WI38 (cell line): Measurements from ENCODE around the gene PTH2.
A peak's percentile ranks its signal among the peaks of the same experiment; 100 is the strongest.

Experiments
- H3K4me3 ChIP-seq: 2 replicates; pipeline ENCODE4 v1.5.1; 2011; ENCODE audit warnings: low read depth, mild to moderate bottlenecking, control low read depth, low read length
- TF ChIP-seq, protein P1 (sequence below): IDR thresholded peaks from 2 replicates; pipeline ENCODE4 v1.5.1; 2012; ENCODE audit warnings: low read depth, mild to moderate bottlenecking, control low read depth, low read length

PTH2 gene

DNA sequence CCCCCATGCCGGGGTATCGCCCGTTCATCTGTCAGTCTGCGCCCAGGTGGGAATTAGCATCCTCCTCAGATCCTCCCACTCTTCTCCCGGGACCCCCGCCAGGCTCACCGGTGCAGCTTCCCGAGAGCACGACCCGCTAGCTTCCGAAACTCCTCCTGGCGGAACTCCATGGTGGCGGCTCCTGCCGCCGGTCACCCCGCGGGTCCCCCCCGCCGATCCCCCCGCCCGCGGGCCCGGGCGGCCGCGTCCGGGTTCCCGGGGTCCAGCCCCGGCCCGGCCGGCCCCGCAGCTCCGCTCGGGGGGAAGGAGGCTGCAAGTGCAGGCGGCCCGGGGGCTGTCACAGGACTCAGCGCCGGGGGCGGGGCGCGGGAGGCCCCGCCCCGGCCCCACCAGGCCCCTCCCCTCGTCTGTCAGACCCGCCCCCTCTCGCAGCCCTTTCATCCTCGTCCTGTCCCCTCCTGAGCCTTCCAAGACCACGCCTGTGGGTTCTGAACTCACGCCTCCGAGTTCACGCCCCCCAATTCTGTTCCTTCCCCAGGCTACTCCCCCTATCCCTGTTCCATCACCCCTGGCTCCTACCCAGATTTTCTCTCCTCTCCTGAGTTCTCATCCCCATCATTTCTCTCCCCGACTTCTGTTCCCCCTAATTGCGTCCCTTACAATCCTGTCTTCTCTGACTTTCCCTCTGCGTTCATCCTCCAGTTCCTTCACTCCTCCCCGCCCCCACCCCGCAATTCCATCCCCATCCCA lies 18.1 kb upstream of the PTH2 start, which contains the start of gene SLC17A7:
Gene SLC17A7, minus strand, starts transcription at position 318 of the 750 bp plus-strand sequence. Its CDS starts 148 bp downstream, at position 170.
- H3K4me3 ChIP-seq = peak within 1 kb of the TSS; percentile 27; the same call in 1 of the 2 replicates
- TF ChIP-seq, protein P1, sequence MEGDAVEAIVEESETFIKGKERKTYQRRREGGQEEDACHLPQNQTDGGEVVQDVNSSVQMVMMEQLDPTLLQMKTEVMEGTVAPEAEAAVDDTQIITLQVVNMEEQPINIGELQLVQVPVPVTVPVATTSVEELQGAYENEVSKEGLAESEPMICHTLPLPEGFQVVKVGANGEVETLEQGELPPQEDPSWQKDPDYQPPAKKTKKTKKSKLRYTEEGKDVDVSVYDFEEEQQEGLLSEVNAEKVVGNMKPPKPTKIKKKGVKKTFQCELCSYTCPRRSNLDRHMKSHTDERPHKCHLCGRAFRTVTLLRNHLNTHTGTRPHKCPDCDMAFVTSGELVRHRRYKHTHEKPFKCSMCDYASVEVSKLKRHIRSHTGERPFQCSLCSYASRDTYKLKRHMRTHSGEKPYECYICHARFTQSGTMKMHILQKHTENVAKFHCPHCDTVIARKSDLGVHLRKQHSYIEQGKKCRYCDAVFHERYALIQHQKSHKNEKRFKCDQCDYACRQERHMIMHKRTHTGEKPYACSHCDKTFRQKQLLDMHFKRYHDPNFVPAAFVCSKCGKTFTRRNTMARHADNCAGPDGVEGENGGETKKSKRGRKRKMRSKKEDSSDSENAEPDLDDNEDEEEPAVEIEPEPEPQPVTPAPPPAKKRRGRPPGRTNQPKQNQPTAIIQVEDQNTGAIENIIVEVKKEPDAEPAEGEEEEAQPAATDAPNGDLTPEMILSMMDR = no peak

DNA sequence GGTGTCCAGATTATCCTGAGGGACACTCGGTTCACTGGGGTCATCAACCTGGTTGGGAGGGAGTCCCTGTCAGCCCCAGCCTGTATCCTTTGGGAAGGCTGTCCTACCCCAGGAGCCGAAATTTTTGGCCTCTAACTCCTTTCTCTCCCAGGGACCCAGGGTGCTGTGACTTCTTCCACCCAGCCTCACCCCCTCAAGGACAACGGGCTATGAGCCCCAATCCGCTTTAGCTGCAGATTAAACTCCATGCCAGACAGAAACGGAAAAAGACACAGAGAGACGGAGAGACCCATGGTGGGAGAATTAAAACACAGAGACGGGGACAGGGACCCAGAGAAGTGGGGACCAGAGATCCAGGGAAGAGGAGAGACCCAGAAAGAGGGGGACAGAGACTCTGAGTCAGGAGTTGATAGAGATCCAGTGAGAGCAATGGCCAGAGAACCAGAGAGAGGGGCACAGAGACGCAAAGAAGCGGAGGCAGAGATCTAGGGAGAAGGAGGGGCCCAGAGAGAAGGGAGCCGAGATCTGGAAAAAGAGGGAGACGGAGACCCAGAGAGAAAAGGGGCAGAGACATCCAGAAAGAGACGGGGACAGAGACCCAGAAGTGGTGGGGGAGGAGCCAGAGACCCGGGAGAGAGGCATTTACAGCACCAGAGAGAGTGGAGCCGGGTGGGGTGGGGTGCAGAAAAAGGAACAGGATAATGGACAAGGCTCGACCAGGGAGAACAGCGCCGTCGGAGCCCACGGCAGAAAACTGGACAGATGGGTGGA lies 17.4 kb upstream of the PTH2 start:
- TF ChIP-seq, protein P1 = no peak
- no peak overlapping the region for H3K4me3 ChIP-seq

DNA sequence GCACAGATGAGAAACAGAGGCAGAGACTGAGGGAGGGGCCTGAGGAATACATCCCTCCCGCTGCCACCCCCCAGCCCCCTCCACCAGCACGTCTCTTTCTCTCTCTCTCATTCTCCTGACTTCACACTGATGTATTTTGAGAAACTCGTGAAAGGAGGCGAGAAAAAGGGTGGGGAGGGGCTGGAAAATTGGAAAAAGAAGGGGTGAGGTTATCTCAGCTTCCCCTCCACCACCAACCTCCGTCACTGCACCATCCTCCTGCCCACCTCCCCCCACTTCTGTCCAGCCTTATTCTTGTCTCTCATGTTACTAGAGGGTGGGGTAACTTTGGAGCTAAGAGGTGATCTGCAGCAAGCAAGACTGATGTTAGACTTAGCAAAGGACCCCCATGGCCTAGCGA lies 16.6 kb upstream of the PTH2 start:
- TF ChIP-seq, protein P1 = no peak

DNA sequence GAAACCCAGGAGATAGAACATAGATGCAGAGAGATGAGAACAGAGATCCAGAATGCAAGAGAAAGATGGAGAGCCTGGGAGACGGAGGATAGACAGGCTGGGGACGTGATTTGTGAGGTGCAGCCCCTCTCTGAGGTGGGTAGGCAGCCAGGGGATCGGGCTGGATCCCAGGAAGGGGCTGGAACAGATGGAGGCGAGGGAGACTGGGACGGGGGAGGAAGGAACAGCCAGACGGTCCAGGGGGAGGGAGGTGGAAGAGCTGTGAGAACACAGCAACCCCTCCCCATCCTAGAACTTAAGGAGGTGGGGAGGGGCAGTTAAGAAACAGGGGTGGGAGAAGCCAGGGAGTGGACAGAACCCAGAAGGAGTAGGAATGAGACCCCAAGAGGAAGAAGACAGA lies 15.0 kb upstream of the PTH2 start:
- no peak overlapping the region for H3K4me3 ChIP-seq
- TF ChIP-seq, protein P1 = no peak

More for the DNA sequence above, 16.6 kb upstream of the PTH2 start:
- no peak overlapping the region for H3K4me3 ChIP-seq

DNA sequence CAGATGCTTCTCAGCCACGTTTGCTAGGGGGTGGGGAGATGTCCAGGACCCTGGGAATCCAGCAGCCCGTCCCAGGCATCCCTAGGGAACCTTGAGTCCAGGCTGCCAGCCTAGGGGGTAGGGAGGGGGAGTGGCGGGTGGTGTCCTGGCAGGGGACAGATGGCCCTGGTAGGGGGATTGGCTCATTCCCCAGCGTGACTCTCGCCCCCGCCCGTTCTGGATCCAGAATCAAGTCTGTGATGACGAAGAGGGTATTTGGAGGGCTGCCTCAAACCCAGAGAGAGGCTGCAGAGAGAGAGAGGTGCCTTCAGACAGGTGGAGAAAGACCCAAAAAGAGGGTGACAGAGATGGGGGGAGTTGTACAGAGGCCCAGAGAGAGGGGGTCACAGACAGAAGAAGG lies 14.0 kb upstream of the PTH2 start:
- H3K4me3 ChIP-seq = no peak overlapping the region
- TF ChIP-seq, protein P1 = no peak

DNA sequence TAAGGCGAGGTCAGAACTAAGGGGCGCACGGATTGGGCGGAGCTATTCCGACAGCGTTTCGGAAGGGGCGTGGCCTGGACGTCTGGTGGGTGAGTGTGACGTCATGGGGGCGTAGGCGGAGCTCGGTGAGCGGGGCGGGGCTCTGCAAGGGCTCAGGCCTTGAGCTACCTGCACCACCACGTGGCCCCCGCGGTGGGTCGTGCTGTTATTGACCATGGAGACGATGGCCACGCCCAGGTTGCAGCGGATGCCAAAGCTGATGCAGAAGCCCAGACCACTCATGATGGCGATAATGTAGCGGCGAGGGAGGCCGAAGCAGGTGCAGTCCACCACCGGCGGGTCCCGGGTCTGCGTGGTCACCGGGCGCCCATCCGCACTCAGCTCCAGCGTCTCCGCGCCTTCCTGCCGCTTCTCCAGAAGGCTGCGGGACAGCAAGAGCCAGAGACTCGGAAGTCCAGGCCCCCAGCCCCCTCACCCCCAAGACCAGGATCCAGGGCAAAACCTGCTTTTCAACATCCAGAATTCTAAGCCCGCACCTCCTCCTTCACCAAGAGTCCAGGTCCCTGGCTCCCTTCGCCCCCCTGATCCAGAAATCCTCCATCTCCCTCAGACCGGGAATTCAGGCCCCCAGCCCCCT lies 13.3 kb upstream of the PTH2 start:
- TF ChIP-seq, protein P1 = no peak
- H3K4me3 ChIP-seq = no peak overlapping the region
